Kidney tubule cell (primary cell): ENCODE measurements around the gene MECP2.

Source experiments
- DNase-seq: peaks from one replicate; pipeline ENCODE4 v3.0.0-alpha.2; 2018; ENCODE audit warnings: low spot score

Gene MECP2

GRCh38 chrX:154033848-154034247 lies 63.7 kb downstream of the MECP2 start:
- no peak for DNase-seq

DNA sequence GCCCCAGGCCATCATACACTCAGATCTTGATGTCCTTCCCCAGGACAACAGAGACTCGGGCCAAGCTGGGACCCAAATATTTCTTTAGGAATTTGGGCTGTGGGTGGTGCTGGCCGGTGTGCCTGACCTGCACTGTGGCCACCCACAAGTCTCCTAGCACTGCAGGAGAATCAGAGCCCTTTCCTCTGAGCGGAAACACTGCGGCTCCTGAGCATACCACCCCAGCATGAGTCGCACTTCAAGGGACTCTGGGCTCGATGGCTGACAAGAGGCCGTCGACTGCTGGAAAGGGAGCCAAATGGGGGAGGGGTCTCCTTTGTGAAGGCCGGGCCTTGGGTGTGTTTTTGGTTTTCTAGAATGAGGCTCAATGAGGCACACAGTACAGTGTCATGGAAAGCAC lies 64.9 kb downstream of the MECP2 start:
- DNase-seq, result no peak

- peak; percentile 44 for DNase-seq
Observed at GRCh38 chrX:154032160-154032559, 65.4 kb downstream of the MECP2 start.

DNA sequence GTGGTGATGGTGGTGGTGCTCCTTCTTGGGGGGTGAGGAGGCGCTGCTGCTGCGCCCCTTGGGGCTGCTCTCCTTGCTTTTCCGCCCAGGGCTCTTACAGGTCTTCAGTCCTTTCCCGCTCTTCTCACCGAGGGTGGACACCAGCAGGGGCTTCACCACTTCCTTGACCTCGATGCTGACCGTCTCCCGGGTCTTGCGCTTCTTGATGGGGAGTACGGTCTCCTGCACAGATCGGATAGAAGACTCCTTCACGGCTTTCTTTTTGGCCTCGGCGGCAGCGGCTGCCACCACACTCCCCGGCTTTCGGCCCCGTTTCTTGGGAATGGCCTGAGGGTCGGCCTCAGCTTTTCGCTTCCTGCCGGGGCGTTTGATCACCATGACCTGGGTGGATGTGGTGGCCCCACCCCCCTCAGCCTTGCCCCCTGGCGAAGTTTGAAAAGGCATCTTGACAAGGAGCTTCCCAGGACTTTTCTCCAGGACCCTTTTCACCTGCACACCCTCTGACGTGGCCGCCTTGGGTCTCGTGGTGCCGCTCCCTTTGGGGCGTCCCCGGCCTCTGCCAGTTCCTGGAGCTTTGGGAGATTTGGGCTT lies 66.7 kb downstream of the MECP2 start:
- no peak for DNase-seq

DNA sequence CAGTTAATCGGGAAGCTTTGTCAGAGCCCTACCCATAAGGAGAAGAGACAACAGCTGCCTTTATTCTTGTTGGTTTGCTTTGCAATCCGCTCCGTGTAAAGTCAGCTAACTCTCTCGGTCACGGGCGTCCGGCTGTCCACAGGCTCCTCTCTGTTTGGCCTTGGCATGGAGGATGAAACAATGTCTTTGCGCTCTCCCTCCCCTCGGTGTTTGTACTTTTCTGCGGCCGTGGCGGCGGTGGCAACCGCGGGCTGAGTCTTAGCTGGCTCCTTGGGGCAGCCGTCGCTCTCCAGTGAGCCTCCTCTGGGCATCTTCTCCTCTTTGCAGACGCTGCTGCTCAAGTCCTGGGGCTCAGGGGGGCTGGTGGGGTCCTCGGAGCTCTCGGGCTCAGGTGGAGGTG lies 67.3 kb downstream of the MECP2 start:
- DNase-seq, result no peak

DNA sequence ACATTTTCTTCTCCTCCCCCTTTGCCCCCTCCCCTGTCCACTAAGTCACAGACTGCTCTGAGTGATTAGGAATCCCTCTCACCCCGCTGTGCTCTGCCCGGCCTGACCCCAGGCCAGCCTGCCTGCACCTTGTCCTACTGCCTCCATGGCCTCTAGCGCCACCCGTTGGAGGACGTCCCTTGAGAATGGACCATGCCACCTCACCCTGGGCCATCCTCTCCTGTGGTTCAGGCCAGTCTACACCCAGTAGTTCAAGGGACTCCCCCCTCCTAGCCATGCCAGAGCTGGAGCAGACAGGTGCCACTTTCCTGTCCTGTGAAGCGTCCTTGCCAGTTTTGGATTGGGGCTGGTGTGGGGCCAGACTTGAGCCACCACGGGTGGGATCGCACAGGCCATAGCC lies 68.1 kb downstream of the MECP2 start:
- no peak for DNase-seq

DNA sequence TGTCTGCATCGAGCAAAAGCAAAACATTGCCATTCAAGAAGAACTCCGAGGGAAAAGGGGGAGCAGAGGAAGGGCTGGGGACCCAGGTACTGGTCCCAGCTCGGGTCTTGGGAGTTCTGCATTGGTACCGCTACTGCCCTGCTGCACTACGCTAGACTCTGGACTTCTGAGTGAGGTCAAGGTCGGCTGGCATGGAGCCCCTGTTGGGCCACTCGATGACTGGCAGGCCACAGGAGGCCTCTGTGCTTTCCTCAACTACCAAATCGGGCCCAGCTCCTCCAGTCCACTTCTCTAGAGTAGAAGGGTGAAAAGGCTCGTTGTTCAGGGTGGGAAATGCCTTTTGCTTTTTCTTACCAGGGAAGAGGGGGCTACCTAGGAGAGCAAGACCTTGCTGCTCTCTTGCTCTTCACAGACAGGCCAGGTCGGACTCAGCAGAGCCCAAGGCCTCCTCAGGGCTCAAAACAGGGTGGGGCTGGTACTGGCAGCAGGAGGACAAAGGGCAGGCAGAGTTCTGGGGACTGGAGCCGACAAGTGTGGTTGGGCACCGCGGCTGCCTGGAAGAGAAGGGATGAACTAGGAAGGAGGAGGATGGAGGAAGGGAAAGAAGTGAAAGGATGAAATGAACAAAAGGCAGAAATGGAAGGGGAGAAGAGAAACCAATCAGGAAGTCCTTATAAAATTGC lies 68.9 kb downstream of the MECP2 start:
- DNase-seq, result no peak

DNA sequence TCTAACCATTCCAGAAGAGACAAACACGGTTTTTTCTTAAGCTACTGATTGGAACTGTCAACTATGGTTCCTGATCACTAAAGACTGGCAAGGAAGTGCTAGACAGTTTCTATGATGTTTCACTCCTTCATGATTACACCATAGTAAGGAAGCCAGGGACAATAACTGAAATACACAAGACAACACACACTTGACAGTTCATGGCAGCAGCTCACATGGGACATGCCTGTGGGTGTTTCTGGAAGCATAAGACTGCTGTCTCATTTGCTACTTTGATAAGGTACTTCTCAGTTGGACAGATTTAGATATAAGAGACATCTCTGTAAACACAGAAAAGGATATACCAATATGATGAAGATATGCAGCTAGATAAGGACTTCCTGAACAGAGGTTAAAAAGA lies 69.5 kb downstream of the MECP2 start:
- DNase-seq, result no peak

DNA sequence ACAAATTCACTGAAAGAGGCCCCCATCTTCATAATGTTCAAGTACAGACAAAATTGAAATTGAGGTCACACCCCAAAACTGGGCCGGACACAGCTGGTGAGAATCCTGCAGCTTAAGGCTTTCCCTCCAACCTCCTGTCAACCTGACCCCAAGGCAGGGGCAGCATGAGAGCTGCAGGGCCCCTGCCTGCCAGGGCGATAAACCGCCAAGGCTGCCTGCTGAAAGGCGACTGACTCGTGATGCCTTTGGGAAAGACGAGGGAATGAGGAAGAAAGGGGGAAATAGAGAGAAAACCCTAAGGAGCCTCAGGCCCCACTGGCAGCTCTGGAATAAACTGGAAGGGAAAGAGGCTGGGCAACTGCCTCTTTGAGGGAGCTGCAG lies 70.5 kb downstream of the MECP2 start:
- no peak for DNase-seq

DNA sequence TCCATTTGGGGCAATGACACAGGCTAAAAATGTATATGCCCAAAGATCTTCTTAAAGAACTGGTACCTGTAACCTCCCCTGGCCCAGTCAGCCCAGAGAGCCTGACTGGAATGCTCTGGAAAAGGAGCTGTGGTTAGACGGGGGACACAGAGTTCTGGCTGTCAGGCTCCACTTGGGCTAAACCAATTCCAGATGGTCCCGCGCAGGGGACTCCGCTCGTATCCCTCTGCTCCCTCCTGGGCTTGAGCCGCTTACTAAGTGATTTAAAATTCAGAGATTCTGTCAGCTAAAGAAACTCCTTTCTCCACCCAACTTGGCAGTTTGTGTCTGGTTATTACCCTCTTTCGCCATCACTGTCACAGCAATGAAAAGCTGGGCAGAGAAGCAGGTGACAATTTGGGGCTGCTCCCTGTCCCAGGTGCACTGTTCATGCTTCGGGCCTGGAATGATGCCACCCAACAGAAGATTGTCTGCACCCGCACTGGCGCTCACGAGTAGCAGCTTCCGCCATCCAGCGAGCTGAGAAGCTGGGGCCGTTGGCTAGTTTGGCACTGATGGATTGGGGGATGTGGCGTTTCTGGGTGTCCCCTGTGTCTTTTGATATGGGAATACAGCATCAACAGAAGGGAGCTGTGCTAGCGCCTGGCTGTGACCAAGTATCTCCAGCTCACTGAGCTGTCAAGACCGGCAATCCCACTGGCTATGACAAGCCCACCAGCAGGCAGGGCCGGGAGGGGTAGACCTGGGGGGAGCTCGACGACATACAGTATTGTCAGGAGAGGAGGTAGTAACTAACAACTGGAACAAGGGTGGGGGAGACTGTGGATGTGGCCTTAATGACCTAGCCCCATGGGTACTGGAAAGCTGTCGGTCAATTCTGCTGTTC lies 71.1 kb downstream of the MECP2 start:
- DNase-seq, result no peak

GRCh38 chrX:154025230-154025629 lies 72.3 kb downstream of the MECP2 start:
- DNase-seq, result no peak

GRCh38 chrX:154024271-154024670 lies 73.2 kb downstream of the MECP2 start:
- DNase-seq, result no peak

- no peak for DNase-seq
Observed at GRCh38 chrX:154023276-154024000, 74.1 kb downstream of the MECP2 start.

DNA sequence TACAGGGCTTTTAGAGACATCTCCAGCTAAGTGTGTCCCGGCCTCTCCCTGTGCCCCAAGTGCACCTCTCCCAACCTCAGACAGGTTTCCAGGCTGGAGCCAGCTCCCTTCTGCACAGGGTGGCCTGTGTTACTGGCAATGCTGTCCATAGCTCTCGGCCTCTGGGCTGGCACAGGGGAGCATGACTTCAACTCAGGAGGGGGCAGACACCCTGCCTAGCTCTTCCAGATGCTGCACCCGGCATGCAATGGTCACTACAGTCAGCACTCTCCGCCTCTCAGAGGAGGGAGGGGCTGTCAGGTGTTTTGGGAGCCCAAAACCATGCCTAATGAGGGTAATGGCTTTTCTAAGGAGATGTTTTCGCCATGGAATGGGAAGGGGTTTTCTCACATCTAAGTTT lies 75.4 kb downstream of the MECP2 start:
- DNase-seq, result no peak

- peak; percentile 64 for DNase-seq
Observed at GRCh38 chrX:154021131-154021611, 76.3 kb downstream of the MECP2 start.

GRCh38 chrX:154020536-154021115 lies 76.9 kb downstream of the MECP2 start:
- no peak for DNase-seq

DNA sequence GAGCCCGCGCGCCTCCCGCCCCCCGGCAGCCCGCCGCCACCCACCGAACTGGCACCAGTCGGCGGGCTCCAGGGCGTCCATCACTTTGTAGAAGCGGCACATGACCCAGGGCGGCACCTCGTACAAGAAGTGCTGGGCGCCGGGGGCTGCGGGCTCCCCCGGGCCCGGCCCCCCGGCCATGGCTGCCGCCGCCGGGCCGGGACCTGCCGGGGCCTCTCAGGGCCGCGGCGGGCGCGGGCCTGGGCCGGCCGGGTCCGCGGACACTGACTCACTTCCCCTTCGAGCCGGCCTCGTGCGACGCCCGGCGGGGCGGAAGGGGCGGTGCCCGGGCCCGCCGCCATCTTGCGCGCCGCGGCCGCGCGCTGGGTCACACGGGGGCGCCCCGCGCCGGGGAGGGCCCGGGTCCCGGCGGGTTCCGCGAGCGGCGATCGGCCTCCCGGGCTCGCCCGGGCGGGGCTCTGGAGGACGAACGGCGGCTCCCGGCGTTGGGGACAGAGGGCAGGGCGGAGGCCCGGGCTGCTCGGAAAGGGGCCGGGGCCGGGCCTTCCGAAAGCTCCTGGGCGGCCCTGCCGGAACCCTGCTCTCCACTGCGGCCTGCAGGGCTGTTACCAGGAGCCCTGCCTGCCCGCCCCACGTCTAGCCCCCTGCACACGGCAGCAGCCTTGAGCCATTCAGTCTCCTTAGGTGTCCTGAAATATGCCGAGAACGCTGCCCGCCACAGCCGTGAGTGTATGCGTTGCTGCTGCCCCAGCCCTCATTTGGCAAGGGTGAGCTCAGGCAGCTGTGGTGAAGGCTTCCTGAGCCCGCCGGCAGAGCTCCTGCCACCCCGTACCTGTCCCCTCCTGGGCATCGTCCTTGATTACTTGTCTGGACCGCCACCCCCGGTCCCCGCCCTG lies 77.6 kb downstream of the MECP2 start, which contains the start of gene IRAK1:
TSS of gene IRAK1 (minus strand) at position 270 of the 896 bp plus-strand sequence. CDS start at position 180, 90 bp downstream.
- DNase-seq, result peak; percentile 72

GRCh38 chrX:154019061-154019621 lies 78.4 kb downstream of the MECP2 start:
- DNase-seq, result no peak

- DNase-seq, result no peak
Observed at GRCh38 chrX:154018518-154019060, 78.9 kb downstream of the MECP2 start.
